MM.1S (cell line): ENCODE data around the gene CD52.

Experiments used
- DNase-seq: peaks from one replicate; pipeline ENCODE4 v3.0.0-alpha.2; 2015
- H2AFZ ChIP-seq: fragments of 300-600 bp; sonication (generic); 2 replicates; pipeline ENCODE4 v1.6.0; 2016; ENCODE audit warnings: antibody characterized with exemption, low read length
- H3F3A ChIP-seq: fragments of 300-600 bp; sonication (generic); 2 replicates; pipeline ENCODE4 v1.6.1; 2016; ENCODE audit warnings: mild to moderate bottlenecking, antibody characterized with exemption, low read length, moderate library complexity, mixed read lengths; ENCODE audit not compliant: insufficient read depth
- H3K27ac ChIP-seq: fragments of 300-600 bp; sonication (generic); 2 replicates; pipeline ENCODE4 v1.5.1; 2016; ENCODE audit warnings: mild to moderate bottlenecking, low read length
- H3K27me3 ChIP-seq: fragments of 300-600 bp; sonication (generic); replicated peaks from 2 replicates; pipeline ENCODE4 v1.6.0; 2016; ENCODE audit warnings: low read length; ENCODE audit not compliant: insufficient read depth
- H3K36me3 ChIP-seq: fragments of 300-600 bp; sonication (generic); replicated peaks from 2 replicates; pipeline ENCODE4 v1.6.1; 2016; ENCODE audit warnings: mild to moderate bottlenecking, low read length, mixed read lengths; ENCODE audit not compliant: insufficient read depth
- H3K4me1 ChIP-seq: fragments of 300-600 bp; sonication (generic); 2 replicates; pipeline ENCODE4 v1.6.1; 2016; ENCODE audit warnings: low read length, mixed read lengths
- H3K4me2 ChIP-seq: fragments of 300-600 bp; sonication (generic); 2 replicates; pipeline ENCODE4 v1.6.0; 2016; ENCODE audit warnings: low read depth, low read length
- H3K4me3 ChIP-seq: fragments of 300-600 bp; sonication (generic); 2 replicates; pipeline ENCODE4 v1.5.1; 2016; ENCODE audit warnings: low read length, mixed read lengths
- H3K79me2 ChIP-seq: fragments of 300-600 bp; sonication (generic); 2 replicates; pipeline ENCODE4 v1.6.1; 2016; ENCODE audit warnings: mixed run types, low read length, mixed read lengths
- H3K9ac ChIP-seq: fragments of 300-600 bp; sonication (generic); 2 replicates; pipeline ENCODE4 v1.6.1; 2016; ENCODE audit warnings: low read length, mixed read lengths
- H3K9me2 ChIP-seq: fragments of 300-600 bp; sonication (generic); replicated peaks from 2 replicates; pipeline ENCODE4 v1.6.1; 2016; ENCODE audit warnings: mild to moderate bottlenecking, low read length, mixed read lengths; ENCODE audit not compliant: insufficient read depth
- H3K9me3 ChIP-seq: fragments of 300-600 bp; sonication (generic); replicated peaks from 2 replicates; pipeline ENCODE4 v1.6.1; 2016; ENCODE audit warnings: mild to moderate bottlenecking, low read length, mixed read lengths; ENCODE audit not compliant: insufficient read depth
- H4K20me1 ChIP-seq: fragments of 300-600 bp; sonication (generic); 2 replicates; pipeline ENCODE4 v1.6.1; 2016; ENCODE audit warnings: mild to moderate bottlenecking, low read length, moderate library complexity, mixed read lengths; ENCODE audit not compliant: insufficient read depth
- EZH2 ChIP-seq: fragments of 300-600 bp; sonication (generic); optimal IDR thresholded peaks from 2 replicates; pipeline ENCODE3; 2017; ENCODE audit warnings: low read depth, mild to moderate bottlenecking, antibody characterized with exemption, low read length, mixed read lengths
- EZH2phosphoT487 ChIP-seq: fragments of 300-600 bp; sonication (generic); IDR thresholded peaks from 2 replicates; pipeline ENCODE4 v1.6.1; 2018; ENCODE audit warnings: antibody characterized with exemption, low read length
- TF ChIP-seq, protein P1 (sequence below): fragments of 300-600 bp; sonication (generic); IDR thresholded peaks from 2 replicates; pipeline ENCODE4 v1.5.1; 2016; ENCODE audit warnings: antibody characterized with exemption, low read length, mixed read lengths

Gene CD52

DNA sequence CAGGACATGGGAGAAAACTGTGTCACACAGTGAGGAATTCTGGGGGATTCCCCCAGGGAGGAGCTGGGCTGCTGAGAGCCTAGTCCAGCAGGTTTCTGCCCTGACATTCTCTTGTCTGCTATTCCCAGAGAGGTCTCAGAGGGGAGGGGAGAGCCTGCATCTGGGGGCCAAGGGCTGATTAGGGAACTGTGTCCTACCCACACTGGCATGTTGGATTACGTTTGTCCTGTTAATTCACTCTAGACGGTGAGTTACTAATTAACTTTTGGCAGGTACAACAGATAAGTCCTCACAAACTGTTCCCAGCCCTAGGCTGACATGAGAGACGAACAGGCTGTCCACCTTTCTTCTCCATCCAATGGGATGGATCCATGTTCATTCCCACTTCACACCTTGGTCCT, 40.5 kb upstream of the CD52 start:
- H3K9me3 ChIP-seq = no peaks in the 10 kb centered on the region
- H3K79me2 ChIP-seq = peaks cover 25% of the 10 kb centered on the region
- no peaks in the 10 kb centered on the region for H3K9me2 ChIP-seq
- no peak overlapping the region for H3K4me2 ChIP-seq
- H3K36me3 ChIP-seq = peaks cover 14% of the 10 kb centered on the region
- peaks cover 16% of the 10 kb centered on the region for H3K4me1 ChIP-seq
- H3K27me3 ChIP-seq = no peaks in the 10 kb centered on the region
- no peak for DNase-seq
- no peak overlapping the region for H3K27ac ChIP-seq
- TF ChIP-seq, protein P1, sequence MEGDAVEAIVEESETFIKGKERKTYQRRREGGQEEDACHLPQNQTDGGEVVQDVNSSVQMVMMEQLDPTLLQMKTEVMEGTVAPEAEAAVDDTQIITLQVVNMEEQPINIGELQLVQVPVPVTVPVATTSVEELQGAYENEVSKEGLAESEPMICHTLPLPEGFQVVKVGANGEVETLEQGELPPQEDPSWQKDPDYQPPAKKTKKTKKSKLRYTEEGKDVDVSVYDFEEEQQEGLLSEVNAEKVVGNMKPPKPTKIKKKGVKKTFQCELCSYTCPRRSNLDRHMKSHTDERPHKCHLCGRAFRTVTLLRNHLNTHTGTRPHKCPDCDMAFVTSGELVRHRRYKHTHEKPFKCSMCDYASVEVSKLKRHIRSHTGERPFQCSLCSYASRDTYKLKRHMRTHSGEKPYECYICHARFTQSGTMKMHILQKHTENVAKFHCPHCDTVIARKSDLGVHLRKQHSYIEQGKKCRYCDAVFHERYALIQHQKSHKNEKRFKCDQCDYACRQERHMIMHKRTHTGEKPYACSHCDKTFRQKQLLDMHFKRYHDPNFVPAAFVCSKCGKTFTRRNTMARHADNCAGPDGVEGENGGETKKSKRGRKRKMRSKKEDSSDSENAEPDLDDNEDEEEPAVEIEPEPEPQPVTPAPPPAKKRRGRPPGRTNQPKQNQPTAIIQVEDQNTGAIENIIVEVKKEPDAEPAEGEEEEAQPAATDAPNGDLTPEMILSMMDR = no peak
- no peak for TF ChIP-seq EZH2phosphoT487
- H3F3A ChIP-seq = peaks cover 23% of the 10 kb centered on the region
- no peak overlapping the region for H2AFZ ChIP-seq
- H4K20me1 ChIP-seq = no peaks in the 10 kb centered on the region
- no peak overlapping the region for H3K9ac ChIP-seq
- no peak overlapping the region for H3K4me3 ChIP-seq

DNA sequence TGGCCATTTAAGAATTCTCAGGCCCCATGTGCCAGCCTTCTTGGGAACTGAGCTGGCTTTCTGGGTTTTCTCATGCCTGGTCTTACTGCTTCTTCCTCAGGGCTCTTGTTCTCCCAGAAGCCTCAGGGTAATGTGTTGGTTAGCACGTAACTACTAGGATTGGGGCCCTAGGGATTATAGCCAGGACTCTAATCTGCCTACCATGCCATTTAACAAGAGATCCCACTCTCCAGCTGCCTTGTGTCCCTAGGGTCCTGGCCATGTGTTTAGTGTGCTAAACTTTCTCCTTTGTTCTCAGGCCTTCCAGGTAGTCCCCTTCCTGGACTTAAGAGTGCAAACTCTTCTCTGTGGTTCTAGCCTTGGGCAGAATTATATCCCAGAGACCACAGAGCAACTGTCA, 40.0 kb upstream of the CD52 start:
- no peak overlapping the region for H2AFZ ChIP-seq
- H3K4me1 ChIP-seq = peaks cover 16% of the 10 kb centered on the region
- H3K27me3 ChIP-seq = no peaks in the 10 kb centered on the region
- TF ChIP-seq, protein P1 = no peak
- TF ChIP-seq EZH2 (no peak), EZH2phosphoT487 (no peak)
- no peak overlapping the region for H3K9ac ChIP-seq
- H4K20me1 ChIP-seq = no peaks in the 10 kb centered on the region
- H3K27ac ChIP-seq = no peak overlapping the region
- H3K9me2 ChIP-seq = no peaks in the 10 kb centered on the region
- DNase-seq = no peak
- no peak overlapping the region for H3K4me3 ChIP-seq
- H3K79me2 ChIP-seq = peaks cover 25% of the 10 kb centered on the region
- peaks cover 14% of the 10 kb centered on the region for H3K36me3 ChIP-seq
- H3K4me2 ChIP-seq = no peak overlapping the region
- H3K9me3 ChIP-seq = no peaks in the 10 kb centered on the region
- H3F3A ChIP-seq = peaks cover 23% of the 10 kb centered on the region

GRCh38 chr1:26278303-26278702, 39.5 kb upstream of the CD52 start:
- no peak for DNase-seq
- no peaks in the 10 kb centered on the region for H3K9me3 ChIP-seq
- H3K9me2 ChIP-seq = no peaks in the 10 kb centered on the region
- no peak overlapping the region for H2AFZ ChIP-seq
- no peaks in the 10 kb centered on the region for H3K27me3 ChIP-seq
- H3F3A ChIP-seq = peaks cover 23% of the 10 kb centered on the region
- TF ChIP-seq, protein P1 = no peak
- TF ChIP-seq EZH2 (no peak), EZH2phosphoT487 (no peak)
- no peak overlapping the region for H3K27ac ChIP-seq
- H4K20me1 ChIP-seq = no peaks in the 10 kb centered on the region
- no peak overlapping the region for H3K4me3 ChIP-seq
- no peak overlapping the region for H3K9ac ChIP-seq
- H3K79me2 ChIP-seq = peaks cover 25% of the 10 kb centered on the region
- peaks cover 14% of the 10 kb centered on the region for H3K36me3 ChIP-seq
- peaks cover 16% of the 10 kb centered on the region for H3K4me1 ChIP-seq
- no peak overlapping the region for H3K4me2 ChIP-seq
